H1 (cell line): ENCODE data around the gene HIVEP2. TPM values are rescaled to one million over a fixed set of nuclear protein-coding genes. Genes with fewer than 3 reads are reported as not detected.

Experiments used
- GTF2F1 ChIP-seq: IDR thresholded peaks from 2 replicates; pipeline ENCODE4 v1.6.1; 2012; ENCODE audit warnings: low read depth, low read length, improper control_type of control experiment, borderline replicate concordance
- NANOG ChIP-seq: IDR thresholded peaks from 2 replicates; pipeline ENCODE4 v1.6.1; 2011; ENCODE audit warnings: low read length, low read depth, mild to moderate bottlenecking, inconsistent platforms; ENCODE audit not compliant: insufficient read depth, poor library complexity, severe bottlenecking
- TAF7 ChIP-seq: optimal IDR thresholded peaks from 2 replicates; pipeline ENCODE3; 2011; ENCODE audit warnings: low read depth, mild to moderate bottlenecking, inconsistent platforms, low read length, moderate library complexity, borderline replicate concordance
- ZNF274 ChIP-seq: IDR thresholded peaks from 2 replicates; pipeline ENCODE4 v1.7.0; 2012; ENCODE audit warnings: low read length, borderline replicate concordance; ENCODE audit errors: extremely low read depth
- polyA plus RNA-seq, 7 experiments: library from polyadenylated mRNA; depleted of rRNA in 3 of 7; stranded (reverse) in 5 of 7; unstranded in 2 of 7; fragments of >200 nt in 5 of 7; fragments of 200-250 nt in 2 of 7; gene quantifications; 1 replicate in 5 of 7; 2 replicates in 1 of 7; 4 replicates in 1 of 7; pipeline versions ENCODE4 v1.2.1 to v1.2.3, GENCODE V29; 2011 to 2013; ENCODE audit warnings: missing spikeins in 2 of 7, mixed read lengths in 2 of 7
- total RNA-seq: library from RNA; stranded (reverse); fragmentation: NEBNext Ultra II Directional; extraction: Animal tissue kit (Norgen Biotek cat#: 25700); gene quantifications from 2 replicates; pipeline ENCODE4 v1.2.1, GENCODE V29; 2021

Gene HIVEP2
- total and polyA plus RNA-seq, 2 of the 8 experiments (the other 6 are each of a cell fraction or from before 2014, with no cell fraction given): 2.2 to 6.1 TPM

DNA sequence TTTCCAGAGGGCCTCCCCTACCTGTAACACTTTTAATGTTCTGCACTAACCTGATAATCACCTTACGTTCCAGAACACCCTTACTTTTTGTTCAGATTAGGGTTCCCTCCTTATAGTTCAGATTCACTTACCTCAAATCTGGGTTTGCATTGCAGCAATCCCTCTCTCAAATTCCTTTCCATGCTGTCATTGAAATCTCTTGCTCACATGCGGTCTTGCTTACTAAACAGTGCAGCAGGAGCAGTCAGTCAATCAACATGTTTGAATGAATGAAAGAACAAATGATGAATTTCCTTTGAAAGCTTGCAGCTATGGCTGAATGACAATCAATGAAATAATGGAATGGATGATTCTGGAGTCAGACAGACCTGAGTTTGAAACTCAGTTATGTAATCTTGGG, 200.1 kb downstream of the HIVEP2 start (continued):
- TF ChIP-seq TAF7: no peak
- no peak for TF ChIP-seq GTF2F1
- TF ChIP-seq ZNF274: no peak
- TF ChIP-seq NANOG: no peak
